ENCODE results near the gene TOR1B.

Gene TOR1B

GRCh38 chr9:129815278-129815677 is 12.3 kb downstream of the TOR1B start:
- no peak for DNase-seq

GRCh38 chr9:129816501-129817435 is 13.8 kb downstream of the TOR1B start:
- DNase-seq, result no peak

GRCh38 chr9:129822898-129823541 is 20.0 kb downstream of the TOR1B start:
- no peak for DNase-seq

- no peak for DNase-seq
Observed at GRCh38 chr9:129823542-129823934, 20.6 kb downstream of the TOR1B start.

GRCh38 chr9:129823935-129824601 is 21.1 kb downstream of the TOR1B start, which contains the start of gene TOR1A:
TSS of gene TOR1A (minus strand) at chr9:129824136. CDS start at chr9:129824085, 51 bp downstream.
- DNase-seq, result peak; percentile 89

GRCh38 chr9:129826344-129826743 is 23.4 kb downstream of the TOR1B start:
- DNase-seq, result no peak

- no peak for DNase-seq
Observed at GRCh38 chr9:129826759-129827158, 23.8 kb downstream of the TOR1B start.

GRCh38 chr9:129828051-129828450 is 25.1 kb downstream of the TOR1B start:
- DNase-seq, result no peak

- DNase-seq, result no peak
Observed at GRCh38 chr9:129828969-129829368, 26.0 kb downstream of the TOR1B start.

- DNase-seq, result no peak
Observed at GRCh38 chr9:129832982-129833381, 30.0 kb downstream of the TOR1B start.

GRCh38 chr9:129834489-129835127 is 31.6 kb downstream of the TOR1B start:
- DNase-seq, result no peak

- DNase-seq, result peak; percentile 89
Observed at GRCh38 chr9:129835128-129835859, 32.3 kb downstream of the TOR1B start, which contains the start of the genes C9orf78 and USP20. TSS of gene C9orf78 (minus strand) at chr9:129835275. CDS start at chr9:129835221, 54 bp downstream. TSS of gene USP20 (plus strand) at chr9:129835458. CDS start at chr9:129852556, 17,098 bp downstream.

GRCh38 chr9:129835860-129836223 is 32.9 kb downstream of the TOR1B start:
- no peak for DNase-seq

GRCh38 chr9:129836311-129837007 is 33.5 kb downstream of the TOR1B start:
- no peak for DNase-seq

- DNase-seq, result no peak
Observed at GRCh38 chr9:129838707-129839259, 35.8 kb downstream of the TOR1B start.

GRCh38 chr9:129839324-129840023 is 36.5 kb downstream of the TOR1B start:
- DNase-seq, result no peak

GRCh38 chr9:129840034-129840433 is 37.0 kb downstream of the TOR1B start:
- DNase-seq, result no peak

- DNase-seq, result no peak
Observed at GRCh38 chr9:129841071-129841470, 38.1 kb downstream of the TOR1B start.

- DNase-seq, result no peak
Observed at GRCh38 chr9:129845373-129845772, 42.4 kb downstream of the TOR1B start.

- no peak for DNase-seq
Observed at GRCh38 chr9:129848712-129849441, 45.9 kb downstream of the TOR1B start.
